Measurements from ENCODE around the gene LPAR2.

DNA sequence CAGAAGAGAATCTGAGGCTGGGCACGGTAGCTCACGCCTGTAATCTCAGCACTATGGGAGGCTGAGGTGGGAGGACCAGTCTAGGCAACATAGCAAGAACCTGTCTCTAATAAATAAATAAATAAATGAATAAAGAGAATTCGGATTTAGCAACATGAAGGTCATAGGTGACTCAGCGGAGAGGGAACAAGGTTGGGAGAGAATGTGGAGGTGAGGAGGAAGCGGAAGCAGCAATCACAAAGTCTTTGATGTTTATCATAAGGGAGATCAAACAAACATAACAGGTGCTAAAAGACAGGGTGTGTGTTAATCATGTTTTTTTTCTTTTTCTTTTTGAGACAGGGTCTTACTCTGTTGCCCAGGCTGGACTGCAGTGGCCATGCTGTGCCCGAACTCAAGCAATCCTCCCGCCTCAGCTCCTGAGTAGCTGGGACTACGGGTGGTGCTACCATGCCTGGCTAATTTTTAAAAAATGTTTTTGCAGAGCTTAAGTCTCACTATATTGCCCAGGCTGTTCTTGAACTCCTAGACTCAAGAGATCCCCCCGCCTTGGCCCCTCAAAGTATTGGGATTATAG is 25.8 kb downstream of the LPAR2 start:
- TF ChIP-seq POLR2AphosphoS5 (IDR thresholded peaks at IDR 0.05; ENCODE audit: insufficient read depth in 1 of 2, low read depth in 1 of 2) (no peak), POLR2A (IDR thresholded peaks at IDR 0.05) (no peak)
- TF ChIP-seq, protein P1, sequence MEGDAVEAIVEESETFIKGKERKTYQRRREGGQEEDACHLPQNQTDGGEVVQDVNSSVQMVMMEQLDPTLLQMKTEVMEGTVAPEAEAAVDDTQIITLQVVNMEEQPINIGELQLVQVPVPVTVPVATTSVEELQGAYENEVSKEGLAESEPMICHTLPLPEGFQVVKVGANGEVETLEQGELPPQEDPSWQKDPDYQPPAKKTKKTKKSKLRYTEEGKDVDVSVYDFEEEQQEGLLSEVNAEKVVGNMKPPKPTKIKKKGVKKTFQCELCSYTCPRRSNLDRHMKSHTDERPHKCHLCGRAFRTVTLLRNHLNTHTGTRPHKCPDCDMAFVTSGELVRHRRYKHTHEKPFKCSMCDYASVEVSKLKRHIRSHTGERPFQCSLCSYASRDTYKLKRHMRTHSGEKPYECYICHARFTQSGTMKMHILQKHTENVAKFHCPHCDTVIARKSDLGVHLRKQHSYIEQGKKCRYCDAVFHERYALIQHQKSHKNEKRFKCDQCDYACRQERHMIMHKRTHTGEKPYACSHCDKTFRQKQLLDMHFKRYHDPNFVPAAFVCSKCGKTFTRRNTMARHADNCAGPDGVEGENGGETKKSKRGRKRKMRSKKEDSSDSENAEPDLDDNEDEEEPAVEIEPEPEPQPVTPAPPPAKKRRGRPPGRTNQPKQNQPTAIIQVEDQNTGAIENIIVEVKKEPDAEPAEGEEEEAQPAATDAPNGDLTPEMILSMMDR (IDR thresholded peaks at IDR 0.05), result no peak

Data from vagina (tissue), 2 donors.